Measurements from ENCODE around the gene LEKR1. TPM values are rescaled to one million over a fixed set of nuclear protein-coding genes. Genes with fewer than 3 reads are reported as not detected.

The LEKR1 gene
- total RNA-seq, 2 donors from 2014 or later: 0.20 to 0.70 TPM

DNA sequence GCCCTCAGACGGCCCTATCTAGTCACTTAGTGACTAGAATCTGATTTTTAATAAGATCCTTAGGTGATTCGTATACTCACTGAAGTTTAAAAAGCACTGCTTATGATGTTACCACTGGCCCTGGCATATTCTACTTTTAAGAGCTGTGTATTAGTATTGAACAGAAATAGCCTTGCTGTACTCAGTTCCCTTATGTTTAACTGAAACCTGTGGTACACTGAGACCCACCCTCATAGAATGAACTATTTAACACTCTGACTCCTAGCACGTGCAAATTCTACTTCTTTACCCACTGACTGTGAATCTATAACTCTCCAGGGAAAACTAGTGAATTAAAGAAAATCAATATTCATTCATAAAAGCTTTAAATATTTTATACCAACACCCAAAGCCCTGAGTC, 224.9 kb downstream of the LEKR1 start:
- Histone ChIP-seq H3K4me3 (no peak overlapping the region), H3K27ac (no peak overlapping the region), H3K4me1 (no peaks in the 10 kb centered on the region), H3K9me3 (no peaks in the 10 kb centered on the region), H3K27me3 (no peaks in the 10 kb centered on the region), H3K36me3 (no peaks in the 10 kb centered on the region)
- DNase-seq (ENCODE audit: low spot score): no peak
- TF ChIP-seq, protein P1, sequence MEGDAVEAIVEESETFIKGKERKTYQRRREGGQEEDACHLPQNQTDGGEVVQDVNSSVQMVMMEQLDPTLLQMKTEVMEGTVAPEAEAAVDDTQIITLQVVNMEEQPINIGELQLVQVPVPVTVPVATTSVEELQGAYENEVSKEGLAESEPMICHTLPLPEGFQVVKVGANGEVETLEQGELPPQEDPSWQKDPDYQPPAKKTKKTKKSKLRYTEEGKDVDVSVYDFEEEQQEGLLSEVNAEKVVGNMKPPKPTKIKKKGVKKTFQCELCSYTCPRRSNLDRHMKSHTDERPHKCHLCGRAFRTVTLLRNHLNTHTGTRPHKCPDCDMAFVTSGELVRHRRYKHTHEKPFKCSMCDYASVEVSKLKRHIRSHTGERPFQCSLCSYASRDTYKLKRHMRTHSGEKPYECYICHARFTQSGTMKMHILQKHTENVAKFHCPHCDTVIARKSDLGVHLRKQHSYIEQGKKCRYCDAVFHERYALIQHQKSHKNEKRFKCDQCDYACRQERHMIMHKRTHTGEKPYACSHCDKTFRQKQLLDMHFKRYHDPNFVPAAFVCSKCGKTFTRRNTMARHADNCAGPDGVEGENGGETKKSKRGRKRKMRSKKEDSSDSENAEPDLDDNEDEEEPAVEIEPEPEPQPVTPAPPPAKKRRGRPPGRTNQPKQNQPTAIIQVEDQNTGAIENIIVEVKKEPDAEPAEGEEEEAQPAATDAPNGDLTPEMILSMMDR (IDR thresholded peaks at IDR 0.05): no peak

DNA sequence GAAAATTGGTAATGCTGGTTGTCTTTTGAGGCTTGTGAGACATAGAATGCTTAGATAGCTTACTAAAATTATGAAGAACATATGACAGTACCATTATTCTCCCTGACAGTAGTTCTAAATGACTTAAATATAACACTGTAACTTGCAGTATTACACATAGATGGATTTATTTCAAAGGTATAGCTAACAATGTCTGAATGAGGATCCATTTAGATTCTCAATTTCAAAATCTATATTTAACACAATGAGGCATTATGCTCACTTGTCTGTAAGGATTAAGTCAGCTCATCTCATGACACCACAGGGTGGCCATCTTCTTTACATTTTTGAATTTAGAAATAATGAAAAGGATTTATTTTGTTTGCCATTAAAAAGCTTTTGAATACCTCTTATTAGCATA, 225.4 kb downstream of the LEKR1 start:
- Histone ChIP-seq H3K4me1 (no peaks in the 10 kb centered on the region), H3K27ac (no peak overlapping the region), H3K4me3 (no peak overlapping the region), H3K27me3 (no peaks in the 10 kb centered on the region), H3K36me3 (no peaks in the 10 kb centered on the region), H3K9me3 (no peaks in the 10 kb centered on the region)
- DNase-seq (ENCODE audit: low spot score): no peak
- TF ChIP-seq, protein P1 (IDR thresholded peaks at IDR 0.05): no peak

DNA sequence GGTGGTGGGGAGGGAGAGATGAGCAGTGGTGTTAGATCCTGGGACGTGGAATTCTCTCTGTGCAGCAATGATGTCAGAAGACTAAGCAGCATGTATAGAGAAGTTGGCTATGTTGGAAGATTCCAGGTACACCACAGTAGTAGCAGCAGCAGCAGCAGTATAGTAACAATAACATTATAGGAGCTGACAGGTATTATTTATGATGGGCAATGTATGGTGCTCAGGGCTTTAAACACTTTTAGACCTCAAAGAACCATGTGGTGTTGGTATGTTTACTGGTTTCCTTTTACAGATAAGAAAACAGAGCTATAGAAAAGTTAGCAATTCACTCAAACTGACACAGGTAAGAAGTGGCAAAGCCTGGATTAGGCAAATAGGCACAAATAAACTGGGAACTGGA, 229.9 kb downstream of the LEKR1 start:
- Histone ChIP-seq H3K27me3 (no peaks in the 10 kb centered on the region), H3K4me1 (no peaks in the 10 kb centered on the region), H3K4me3 (no peak overlapping the region), H3K36me3 (no peaks in the 10 kb centered on the region), H3K27ac (no peak overlapping the region), H3K9me3 (no peaks in the 10 kb centered on the region)
- DNase-seq (ENCODE audit: low spot score): no peak
- TF ChIP-seq, protein P1 (IDR thresholded peaks at IDR 0.05): no peak

DNA sequence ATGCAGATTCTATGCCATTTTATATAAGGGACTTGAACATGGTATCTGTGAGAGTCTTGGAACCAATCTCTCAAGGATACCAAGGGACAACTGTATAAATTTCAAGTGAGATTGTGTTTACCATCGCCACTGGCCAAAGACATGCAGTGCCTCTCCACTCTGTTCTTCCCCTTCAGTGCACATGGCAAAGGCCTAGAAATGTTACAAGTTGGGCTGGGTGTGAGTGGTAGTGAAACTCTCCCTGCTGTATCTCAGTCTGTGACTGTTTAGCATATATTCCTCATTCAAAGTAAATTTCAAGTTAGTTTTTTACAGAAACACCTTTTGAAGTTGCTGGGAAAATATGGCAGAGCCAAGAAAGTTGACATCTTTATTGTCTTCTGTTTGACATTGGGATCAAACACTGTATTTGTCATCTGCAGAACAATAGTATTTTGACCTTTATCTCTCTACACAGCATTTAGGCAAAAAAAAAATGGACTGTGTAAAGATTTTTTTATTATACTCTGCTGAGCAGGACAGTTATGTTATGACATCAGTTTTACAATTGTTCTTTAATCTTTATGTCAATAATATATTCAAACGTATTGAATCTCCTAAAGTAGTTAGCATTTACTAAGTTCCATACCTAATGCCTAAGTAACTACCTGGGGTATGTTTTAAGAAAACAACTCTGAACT, 232.4 kb downstream of the LEKR1 start:
- Histone ChIP-seq H3K4me3 (no peak overlapping the region), H3K27ac (no peak overlapping the region), H3K36me3 (no peaks in the 10 kb centered on the region), H3K4me1 (no peaks in the 10 kb centered on the region), H3K27me3 (no peaks in the 10 kb centered on the region), H3K9me3 (no peaks in the 10 kb centered on the region)
- TF ChIP-seq, protein P1 (IDR thresholded peaks at IDR 0.05): no peak
- DNase-seq (ENCODE audit: low spot score): no peak

DNA sequence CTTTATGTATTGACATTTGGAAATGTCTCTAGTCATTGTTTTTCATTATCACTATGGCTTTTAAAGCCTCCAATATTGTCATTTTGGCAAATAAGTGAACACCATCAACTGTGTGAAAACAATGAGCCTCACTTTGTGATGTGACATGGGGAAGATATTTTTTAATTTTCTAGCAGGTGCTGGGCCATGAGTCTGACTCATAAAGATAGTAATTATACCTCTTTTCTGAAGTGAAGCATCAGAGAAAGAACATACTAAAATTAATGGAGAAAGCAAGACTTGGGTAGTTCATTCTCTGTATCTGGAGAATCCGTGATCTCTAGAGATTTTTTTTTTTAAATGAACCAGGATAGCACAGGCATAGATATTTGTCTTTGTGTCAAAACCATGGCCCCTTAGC, 233.0 kb downstream of the LEKR1 start:
- Histone ChIP-seq H3K4me1 (no peaks in the 10 kb centered on the region), H3K4me3 (no peak overlapping the region), H3K27me3 (no peaks in the 10 kb centered on the region), H3K9me3 (no peaks in the 10 kb centered on the region), H3K36me3 (no peaks in the 10 kb centered on the region), H3K27ac (no peak overlapping the region)
- DNase-seq (ENCODE audit: low spot score): no peak
- TF ChIP-seq, protein P1 (IDR thresholded peaks at IDR 0.05): no peak

DNA sequence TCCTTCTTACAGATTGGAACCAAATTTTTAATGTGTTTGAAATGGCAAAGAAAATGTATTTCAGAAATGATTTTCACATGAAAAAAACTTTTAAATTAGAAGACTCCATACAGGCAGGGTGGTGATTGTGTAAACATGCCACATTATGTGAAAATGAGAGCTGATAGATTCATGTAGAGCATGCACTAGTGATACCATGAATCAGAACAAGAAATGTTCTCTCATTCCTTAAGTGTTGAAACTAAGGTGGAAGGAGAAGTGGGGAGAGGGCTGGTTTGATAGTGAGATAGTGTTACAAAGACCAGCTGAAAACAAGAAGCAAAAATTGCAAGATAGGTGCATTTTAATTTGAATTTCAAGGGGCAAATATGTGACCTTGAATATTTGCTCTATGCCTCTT, 233.5 kb downstream of the LEKR1 start:
- TF ChIP-seq, protein P1 (IDR thresholded peaks at IDR 0.05): no peak
- no peak for DNase-seq (ENCODE audit: low spot score)
- Histone ChIP-seq H3K36me3 (no peaks in the 10 kb centered on the region), H3K27ac (no peak overlapping the region), H3K27me3 (no peaks in the 10 kb centered on the region), H3K9me3 (no peaks in the 10 kb centered on the region), H3K4me1 (no peaks in the 10 kb centered on the region), H3K4me3 (no peak overlapping the region)

All from right atrium auricular region (tissue), 2 donors.